Right renal pelvis (tissue), 4 donors: Measurements from ENCODE around the gene CFAP65. TPM values are rescaled to one million over a fixed set of nuclear protein-coding genes. Genes with fewer than 3 reads are reported as not detected.

Experiments used
- DNase-seq, 4 donors: peaks; one replicate each; pipeline ENCODE4 v3.0.0-alpha.2; 2013; ENCODE audit warnings: low read depth in 4 of 4, low spot score in 3 of 4, missing footprints in 1 of 4
- polyA plus RNA-seq, 4 donors: library from polyadenylated mRNA; unstranded; fragments of 120-200 nt; gene quantifications; one replicate each; pipeline ENCODE4 v1.2.1, GENCODE V29; 2013; ENCODE audit not compliant: insufficient read length in 4 of 4

Gene CFAP65
- polyA plus RNA-seq, 4 donors = 0.19 to 0.41 (median 0.25) TPM

GRCh38 chr2:219035942-219036341 lies 5.4 kb downstream of the CFAP65 start:
- DNase-seq = no peak

GRCh38 chr2:219034823-219035222 lies 6.5 kb downstream of the CFAP65 start:
- no peak for DNase-seq

GRCh38 chr2:219032051-219032745 lies 9.1 kb downstream of the CFAP65 start:
- DNase-seq = no peak

GRCh38 chr2:219031005-219031738 lies 10.1 kb downstream of the CFAP65 start:
- no peak for DNase-seq

GRCh38 chr2:219030177-219030940 lies 11.0 kb downstream of the CFAP65 start:
- DNase-seq = no peak

- DNase-seq = peak; percentile 45 to 61 (median 58)
These were observed 11.5 kb downstream of the CFAP65 start for GRCh38 chr2:219029829-219030165.

- no peak for DNase-seq
These were observed 12.1 kb downstream of the CFAP65 start for GRCh38 chr2:219028996-219029828.

- no peak for DNase-seq
These were observed 13.2 kb downstream of the CFAP65 start for GRCh38 chr2:219028141-219028540.

GRCh38 chr2:219027511-219028055 lies 13.7 kb downstream of the CFAP65 start:
- DNase-seq = no peak

GRCh38 chr2:219026946-219027345 lies 14.4 kb downstream of the CFAP65 start:
- no peak for DNase-seq

- no peak for DNase-seq
These were observed 15.4 kb downstream of the CFAP65 start for GRCh38 chr2:219025637-219026585.

- DNase-seq = no peak
These were observed 17.3 kb downstream of the CFAP65 start for GRCh38 chr2:219024059-219024458.

GRCh38 chr2:219023045-219023605 lies 18.2 kb downstream of the CFAP65 start:
- no peak for DNase-seq

- DNase-seq = no peak
These were observed 18.7 kb downstream of the CFAP65 start for GRCh38 chr2:219022616-219023015.

GRCh38 chr2:219022041-219022440 lies 19.3 kb downstream of the CFAP65 start:
- no peak for DNase-seq

- no peak for DNase-seq
These were observed 19.7 kb downstream of the CFAP65 start for GRCh38 chr2:219021591-219021990.

GRCh38 chr2:219020604-219021365 lies 20.5 kb downstream of the CFAP65 start:
- DNase-seq = no peak

- DNase-seq = no peak
These were observed 21.9 kb downstream of the CFAP65 start for GRCh38 chr2:219019436-219019835.
